ENCODE data around the gene DNAH6.
A peak's percentile ranks its signal among the peaks of the same experiment; 100 is the strongest.
"Not testable (repeated sequence)": the region's sequence is repeated elsewhere in the genome, so short reads cannot be mapped to it uniquely, and the experiment has no call there.

DNAH6 gene

GRCh38 chr2:84497285-84497684 is 19.0 kb upstream of the DNAH6 start:
- Histone ChIP-seq H3K4me3 (ENCODE audit: severe bottlenecking) (no peak overlapping the region), H3K9me3 (ENCODE audit: severe bottlenecking) (no peaks in the 10 kb centered on the region), H3K36me3 (ENCODE audit: low read depth) (no peaks in the 10 kb centered on the region), H3K27me3 (ENCODE audit: insufficient read depth, poor library complexity, severe bottlenecking) (no peaks in the 10 kb centered on the region), H3K27ac (ENCODE audit: poor library complexity, severe bottlenecking) (no peak overlapping the region), H3K4me1 (ENCODE audit: insufficient read depth, poor library complexity, severe bottlenecking) (peaks cover 9% of the 10 kb centered on the region)
- TF ChIP-seq, protein P1, sequence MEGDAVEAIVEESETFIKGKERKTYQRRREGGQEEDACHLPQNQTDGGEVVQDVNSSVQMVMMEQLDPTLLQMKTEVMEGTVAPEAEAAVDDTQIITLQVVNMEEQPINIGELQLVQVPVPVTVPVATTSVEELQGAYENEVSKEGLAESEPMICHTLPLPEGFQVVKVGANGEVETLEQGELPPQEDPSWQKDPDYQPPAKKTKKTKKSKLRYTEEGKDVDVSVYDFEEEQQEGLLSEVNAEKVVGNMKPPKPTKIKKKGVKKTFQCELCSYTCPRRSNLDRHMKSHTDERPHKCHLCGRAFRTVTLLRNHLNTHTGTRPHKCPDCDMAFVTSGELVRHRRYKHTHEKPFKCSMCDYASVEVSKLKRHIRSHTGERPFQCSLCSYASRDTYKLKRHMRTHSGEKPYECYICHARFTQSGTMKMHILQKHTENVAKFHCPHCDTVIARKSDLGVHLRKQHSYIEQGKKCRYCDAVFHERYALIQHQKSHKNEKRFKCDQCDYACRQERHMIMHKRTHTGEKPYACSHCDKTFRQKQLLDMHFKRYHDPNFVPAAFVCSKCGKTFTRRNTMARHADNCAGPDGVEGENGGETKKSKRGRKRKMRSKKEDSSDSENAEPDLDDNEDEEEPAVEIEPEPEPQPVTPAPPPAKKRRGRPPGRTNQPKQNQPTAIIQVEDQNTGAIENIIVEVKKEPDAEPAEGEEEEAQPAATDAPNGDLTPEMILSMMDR (IDR thresholded peaks at IDR 0.05; ENCODE audit: poor library complexity, severe bottlenecking) = no peak
- ATAC-seq (ENCODE audit: low read depth) (no peak), DNase-seq (ENCODE audit: low spot score) (no peak)

GRCh38 chr2:84498150-84498799 is 18.0 kb upstream of the DNAH6 start:
- Histone ChIP-seq H3K9me3 (ENCODE audit: severe bottlenecking) (no peaks in the 10 kb centered on the region), H3K27me3 (ENCODE audit: insufficient read depth, poor library complexity, severe bottlenecking) (no peaks in the 10 kb centered on the region), H3K27ac (ENCODE audit: poor library complexity, severe bottlenecking) (no peak overlapping the region), H3K4me1 (ENCODE audit: insufficient read depth, poor library complexity, severe bottlenecking) (peaks cover 9% of the 10 kb centered on the region), H3K36me3 (ENCODE audit: low read depth) (no peaks in the 10 kb centered on the region), H3K4me3 (ENCODE audit: severe bottlenecking) (no peak overlapping the region)
- DNase-seq (ENCODE audit: low spot score) = no peak
- TF ChIP-seq, protein P1 (IDR thresholded peaks at IDR 0.05; ENCODE audit: poor library complexity, severe bottlenecking) = no peak
- no peak for ATAC-seq (ENCODE audit: low read depth)

DNA sequence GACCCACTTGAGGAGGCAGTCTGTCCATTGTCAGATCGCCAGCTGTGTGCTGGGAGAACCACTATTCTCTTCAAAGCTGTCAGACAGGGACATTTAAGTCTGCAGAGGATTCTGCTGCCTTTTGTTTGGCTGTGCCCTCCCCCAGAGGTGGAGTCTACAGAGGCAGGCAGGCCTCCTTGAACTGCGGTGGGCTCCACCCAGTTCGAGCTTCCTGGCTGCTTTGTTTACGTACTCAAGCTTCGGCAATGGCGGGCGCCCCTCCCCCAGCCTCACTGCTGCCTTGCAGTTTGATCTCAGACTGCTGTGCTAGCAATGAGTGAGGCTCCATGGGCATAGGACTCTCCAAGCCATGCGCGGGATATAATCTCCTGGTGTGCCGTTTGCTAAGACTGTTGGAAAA is 5.3 kb upstream of the DNAH6 start:
- not testable (repeated sequence) for DNase-seq (ENCODE audit: low spot score); H3K36me3 ChIP-seq (ENCODE audit: low read depth); ATAC-seq (ENCODE audit: low read depth); H3K4me3 ChIP-seq (ENCODE audit: severe bottlenecking); H3K9me3 ChIP-seq (ENCODE audit: severe bottlenecking); H3K27me3 ChIP-seq (ENCODE audit: insufficient read depth, poor library complexity, severe bottlenecking); H3K4me1 ChIP-seq (ENCODE audit: insufficient read depth, poor library complexity, severe bottlenecking); H3K27ac ChIP-seq (ENCODE audit: poor library complexity, severe bottlenecking)

- Histone ChIP-seq H3K4me3 (ENCODE audit: severe bottlenecking) (peak overlapping the region; percentile 28), H3K27ac (ENCODE audit: poor library complexity, severe bottlenecking) (no peak overlapping the region)
- DNase-seq (ENCODE audit: low spot score) = no peak
These were observed 510 bp upstream of the DNAH6 start for GRCh38 chr2:84515788-84516187.

DNA sequence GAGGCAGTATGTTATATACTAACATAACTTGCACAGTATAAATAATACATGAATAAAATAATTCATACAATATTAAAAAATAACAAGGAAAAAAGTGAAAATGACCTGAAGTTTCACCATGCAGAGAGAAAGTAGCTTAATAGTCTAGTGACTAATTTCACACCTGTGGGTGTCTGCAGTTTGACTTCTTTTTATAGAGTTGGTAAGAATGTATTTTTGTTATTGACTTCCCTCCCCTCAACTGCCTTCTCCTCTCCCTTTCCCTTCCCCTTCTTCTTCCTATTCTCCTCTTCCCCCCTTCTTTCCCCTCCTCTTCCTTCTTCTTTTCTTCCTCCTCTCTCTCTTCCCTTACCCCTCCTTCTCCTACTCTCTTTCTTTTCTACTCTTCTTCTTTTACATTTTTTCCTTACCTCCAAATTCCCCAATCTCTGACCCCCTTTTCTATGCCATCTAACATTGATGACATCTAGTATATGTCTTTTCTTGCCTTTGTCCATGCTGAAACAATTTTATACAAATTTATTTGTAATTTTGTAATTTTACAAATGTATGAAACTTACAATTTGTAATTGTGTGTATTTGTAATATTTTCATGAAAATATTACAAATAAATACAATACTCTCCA is 3.1 kb downstream of the DNAH6 start:
- no peak for DNase-seq (ENCODE audit: low spot score)
- Histone ChIP-seq H3K27me3 (ENCODE audit: insufficient read depth, poor library complexity, severe bottlenecking) (no peaks in the 10 kb centered on the region), H3K27ac (ENCODE audit: poor library complexity, severe bottlenecking) (no peak overlapping the region), H3K36me3 (ENCODE audit: low read depth) (no peaks in the 10 kb centered on the region), H3K9me3 (ENCODE audit: severe bottlenecking) (no peaks in the 10 kb centered on the region), H3K4me1 (ENCODE audit: insufficient read depth, poor library complexity, severe bottlenecking) (no peaks in the 10 kb centered on the region), H3K4me3 (ENCODE audit: severe bottlenecking) (no peak overlapping the region)
- ATAC-seq (ENCODE audit: low read depth) = no peak
- TF ChIP-seq, protein P1 (IDR thresholded peaks at IDR 0.05; ENCODE audit: poor library complexity, severe bottlenecking) = no peak

More at GRCh38 chr2:84515788-84516187, 510 bp upstream of the DNAH6 start:
- Histone ChIP-seq H3K27me3 (ENCODE audit: insufficient read depth, poor library complexity, severe bottlenecking) (no peaks in the 10 kb centered on the region), H3K9me3 (ENCODE audit: severe bottlenecking) (no peaks in the 10 kb centered on the region), H3K36me3 (ENCODE audit: low read depth) (no peaks in the 10 kb centered on the region), H3K4me1 (ENCODE audit: insufficient read depth, poor library complexity, severe bottlenecking) (no peaks in the 10 kb centered on the region)
- no peak for ATAC-seq (ENCODE audit: low read depth)
- TF ChIP-seq, protein P1 (IDR thresholded peaks at IDR 0.05; ENCODE audit: poor library complexity, severe bottlenecking) = no peak
